Measurements from ENCODE around the gene HNRNPH3. TPM values are rescaled to one million over a fixed set of nuclear protein-coding genes. Genes with fewer than 3 reads are reported as not detected.

HNRNPH3 gene
- total and polyA plus RNA-seq, 11 donors = 23.7 to 140 (median 87.7) TPM

DNA sequence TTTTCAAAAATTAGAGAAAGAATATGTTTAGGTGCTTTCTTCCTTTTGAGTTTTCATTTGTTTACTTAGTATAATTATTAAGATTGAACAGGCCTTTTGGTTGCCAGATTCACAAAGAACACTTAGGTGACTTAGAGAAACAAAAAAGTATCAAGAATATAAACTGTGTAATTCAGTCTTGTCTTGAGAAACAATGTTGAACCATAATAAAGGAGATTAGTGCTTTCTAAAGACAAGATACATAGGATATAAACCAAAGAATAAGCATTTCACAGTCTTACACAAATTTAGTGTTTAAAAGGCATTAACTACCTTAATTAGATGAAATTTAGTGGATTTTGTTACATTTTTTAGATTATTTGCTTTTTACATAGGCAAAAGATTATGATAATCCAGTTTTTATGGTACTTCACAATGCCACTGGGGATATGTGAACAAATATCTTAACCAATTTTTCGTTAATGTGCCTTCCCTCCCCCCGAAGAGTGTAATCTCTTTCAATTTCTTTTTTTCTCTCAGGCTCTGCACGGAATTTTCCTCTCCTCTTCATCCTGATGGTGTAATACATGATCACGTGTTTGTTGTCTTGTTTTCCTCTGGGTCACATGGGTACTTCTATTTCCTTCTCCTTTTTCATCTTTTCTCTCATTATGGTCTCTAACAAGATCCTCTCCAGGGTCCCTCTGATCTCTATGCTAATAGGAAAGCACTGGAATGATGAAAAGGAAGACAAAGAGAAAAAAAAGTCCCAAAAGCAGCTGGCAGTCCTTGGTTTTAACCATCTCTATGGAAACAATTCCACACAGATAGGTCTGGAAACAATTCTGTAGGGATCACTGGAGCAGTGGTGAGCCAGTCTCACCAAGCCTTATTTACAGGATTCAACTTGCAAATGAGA is 3.7 kb upstream of the HNRNPH3 start:
- DNase-seq = no peak
- intact Hi-C loops (cut with DNase I) = no loop called here
- no peaks in the 10 kb centered on the region for H3K9me3 ChIP-seq
- H3K4me1 ChIP-seq = peaks cover 0 to 29% (median 8%) of the 10 kb centered on the region in 12 donors
- no peaks in the 10 kb centered on the region for H3K36me3 ChIP-seq
- no peak for ATAC-seq
- H3K27me3 ChIP-seq = no peaks in the 10 kb centered on the region
- peak overlapping the region in 11 of 12 donors; percentile 63 to 99 (median 77) for H3K27ac ChIP-seq
- 35 to 42% (median 36%) methylated on average over 4 of the region's 4 CpGs for WGBS, 4 donors
- H3K4me3 ChIP-seq = peak overlapping the region in 6 of 12 donors; percentile 2 to 47 (median 32)
- no peak for TF ChIP-seq POLR2A (IDR thresholded peaks at IDR 0.05)
- TF ChIP-seq, protein P1, sequence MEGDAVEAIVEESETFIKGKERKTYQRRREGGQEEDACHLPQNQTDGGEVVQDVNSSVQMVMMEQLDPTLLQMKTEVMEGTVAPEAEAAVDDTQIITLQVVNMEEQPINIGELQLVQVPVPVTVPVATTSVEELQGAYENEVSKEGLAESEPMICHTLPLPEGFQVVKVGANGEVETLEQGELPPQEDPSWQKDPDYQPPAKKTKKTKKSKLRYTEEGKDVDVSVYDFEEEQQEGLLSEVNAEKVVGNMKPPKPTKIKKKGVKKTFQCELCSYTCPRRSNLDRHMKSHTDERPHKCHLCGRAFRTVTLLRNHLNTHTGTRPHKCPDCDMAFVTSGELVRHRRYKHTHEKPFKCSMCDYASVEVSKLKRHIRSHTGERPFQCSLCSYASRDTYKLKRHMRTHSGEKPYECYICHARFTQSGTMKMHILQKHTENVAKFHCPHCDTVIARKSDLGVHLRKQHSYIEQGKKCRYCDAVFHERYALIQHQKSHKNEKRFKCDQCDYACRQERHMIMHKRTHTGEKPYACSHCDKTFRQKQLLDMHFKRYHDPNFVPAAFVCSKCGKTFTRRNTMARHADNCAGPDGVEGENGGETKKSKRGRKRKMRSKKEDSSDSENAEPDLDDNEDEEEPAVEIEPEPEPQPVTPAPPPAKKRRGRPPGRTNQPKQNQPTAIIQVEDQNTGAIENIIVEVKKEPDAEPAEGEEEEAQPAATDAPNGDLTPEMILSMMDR (IDR thresholded peaks at IDR 0.05) = no peak

DNA sequence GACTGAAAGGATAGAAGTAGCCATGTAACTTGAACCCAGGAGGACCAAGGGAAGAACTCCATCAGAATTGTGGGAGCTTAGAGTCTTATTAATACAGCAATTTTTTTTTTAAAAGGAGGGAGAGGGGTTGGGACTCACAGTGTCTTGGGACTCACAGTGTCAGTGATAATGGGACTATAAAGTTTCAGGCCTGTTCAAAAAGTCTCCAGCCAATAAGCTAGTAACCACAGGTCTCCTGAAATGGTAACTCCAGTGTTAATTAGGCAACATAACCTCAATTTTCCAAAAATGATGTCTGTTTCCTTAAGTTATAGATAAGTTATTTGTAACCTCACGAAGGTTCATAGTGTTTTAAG is 2.4 kb upstream of the HNRNPH3 start:
- TF ChIP-seq, protein P1 (IDR thresholded peaks at IDR 0.05) = no peak
- TF ChIP-seq POLR2A (IDR thresholded peaks at IDR 0.05) = no peak
- WGBS, 4 donors = 96 to 98% (median 97%) methylated on average over 1 of the region's 1 CpG
- H3K27ac ChIP-seq = peak overlapping the region in 3 of 12 donors; percentile 63 to 99 (median 88)

DNA sequence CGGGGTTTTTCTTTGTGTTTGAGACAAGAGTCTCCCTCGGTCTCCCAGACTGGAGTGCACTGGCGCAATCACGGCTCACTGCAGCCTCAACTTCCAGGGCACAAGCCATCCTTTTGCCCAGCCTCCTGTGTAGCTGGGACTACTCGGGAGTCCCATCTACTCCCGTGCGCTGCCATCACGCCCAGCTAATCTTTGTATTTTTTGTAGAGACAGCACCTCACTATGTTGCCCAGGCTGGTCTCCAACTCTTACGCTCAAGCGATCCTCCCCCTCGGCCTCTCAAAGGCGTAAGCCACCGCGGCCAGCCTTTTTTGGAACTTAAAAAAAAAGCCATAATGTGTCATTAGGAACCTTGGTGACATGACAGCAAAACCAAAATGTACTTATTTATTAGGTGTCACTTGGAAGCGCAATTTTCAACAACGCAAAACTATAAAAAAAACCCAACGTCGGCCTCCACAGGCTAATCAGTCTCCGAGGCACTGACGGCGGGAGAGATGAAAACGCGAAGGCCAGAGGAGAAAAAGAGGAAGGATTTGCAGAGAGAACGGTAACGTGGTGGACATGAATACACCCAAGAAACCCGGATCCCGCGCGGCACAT is 911 bp upstream of the HNRNPH3 start:
- Histone ChIP-seq H3K36me3 (no peaks in the 10 kb centered on the region), H3K9me3 (no peaks in the 10 kb centered on the region), H3K4me3 (peak overlapping the region; percentile 70 to 98 (median 90)), H3K27ac (peak overlapping the region; percentile 95 to 100 (median 99)), H3K27me3 (no peaks in the 10 kb centered on the region), H3K4me1 (peaks cover under 1 to 57% (median 29%) of the 10 kb centered on the region in 12 donors)
- 15 to 26% (median 21%) methylated on average over 29 of the region's 29 CpGs for WGBS, 4 donors
- TF ChIP-seq, protein P1 (IDR thresholded peaks at IDR 0.05) = no peak
- TF ChIP-seq POLR2A (IDR thresholded peaks at IDR 0.05) = no peak
- peak in 4 of 5 donors; percentile 33 to 45 (median 38) for DNase-seq
- peak in 1 of 4 donors; percentile 6 for ATAC-seq
- intact Hi-C loops (cut with DNase I) = loop anchor here in 6 of 10 donors (5.0 to 10.0 kb wide), 4 partner anchors 254 to 446 kb away; partner anchors contain the start of genes HERC4 (in 6 of the 6), SIRT1 (in 2 of the 6) and CCAR1 (in 1 of the 6)

More for the DNA sequence above, 2.4 kb upstream of the HNRNPH3 start:
- ATAC-seq (no peak), DNase-seq (no peak)
- Histone ChIP-seq H3K36me3 (no peaks in the 10 kb centered on the region), H3K27me3 (no peaks in the 10 kb centered on the region), H3K4me3 (no peak overlapping the region), H3K9me3 (no peaks in the 10 kb centered on the region), H3K4me1 (peaks cover 0 to 42% (median 14%) of the 10 kb centered on the region in 12 donors)
- intact Hi-C loops (cut with DNase I) = no loop called here

All from heart left ventricle (tissue), 16 donors.